Stimulated activated naive CD4-positive, alpha-beta T cell treated with Interleukin-2 at 50 U/mL for 16 hours (primary cell): Measurements from ENCODE around the gene HTR3B.
"Not testable (repeated sequence)": the region's sequence is repeated elsewhere in the genome, so short reads cannot be mapped to it uniquely, and the experiment has no call there.

ENCODE experiments used
- DNase-seq: peaks from one replicate; lab custom pipeline; 2025; lab: John Stamatoyannopoulos, UW

Gene HTR3B

GRCh38 chr11:113904379-113905101 is at the start of gene HTR3B:
TSS of gene HTR3B (plus strand) at chr11:113904796. CDS start at chr11:113904934, 138 bp downstream.
- DNase-seq = no peak

- no peak for DNase-seq
These were observed 48.8 kb upstream of the HTR3B start for GRCh38 chr11:113855803-113856202.

- no peak for DNase-seq
These were observed 47.4 kb upstream of the HTR3B start for GRCh38 chr11:113856966-113857759.

- DNase-seq = no peak
These were observed 44.9 kb upstream of the HTR3B start for GRCh38 chr11:113859665-113860064.

GRCh38 chr11:113862435-113862834 is 42.2 kb upstream of the HTR3B start:
- no peak for DNase-seq

GRCh38 chr11:113864410-113864809 is 40.2 kb upstream of the HTR3B start:
- no peak for DNase-seq

- DNase-seq = no peak
These were observed 38.7 kb upstream of the HTR3B start for GRCh38 chr11:113865873-113866272.

- no peak for DNase-seq
These were observed 36.6 kb upstream of the HTR3B start for GRCh38 chr11:113867843-113868503.

GRCh38 chr11:113871336-113871735 is 33.3 kb upstream of the HTR3B start:
- no peak for DNase-seq

- no peak for DNase-seq
These were observed 31.4 kb upstream of the HTR3B start for GRCh38 chr11:113873236-113873626.

GRCh38 chr11:113874096-113874495 is 30.5 kb upstream of the HTR3B start:
- no peak for DNase-seq

GRCh38 chr11:113874581-113875233 is 29.9 kb upstream of the HTR3B start:
- DNase-seq = no peak

- peak; percentile 73 for DNase-seq
These were observed 29.1 kb upstream of the HTR3B start, which contains the start of gene USP28 for GRCh38 chr11:113875234-113876073. TSS of gene USP28 (minus strand) at chr11:113875572. CDS start at chr11:113875501, 71 bp downstream.

- no peak for DNase-seq
These were observed 28.4 kb upstream of the HTR3B start for GRCh38 chr11:113876074-113876797.

GRCh38 chr11:113876798-113877669 is 27.6 kb upstream of the HTR3B start:
- DNase-seq = no peak

GRCh38 chr11:113877670-113878055 is 26.9 kb upstream of the HTR3B start:
- no peak for DNase-seq

GRCh38 chr11:113879446-113879845 is 25.1 kb upstream of the HTR3B start:
- DNase-seq = not testable (repeated sequence)

GRCh38 chr11:113880971-113881370 is 23.6 kb upstream of the HTR3B start:
- no peak for DNase-seq

GRCh38 chr11:113881856-113882255 is 22.7 kb upstream of the HTR3B start:
- DNase-seq = no peak
